GM10266 (cell line): ENCODE data around the gene ARL14EP.

ENCODE experiments used
- DNase-seq: peaks from one replicate; pipeline ENCODE4 v3.0.0; 2012; ENCODE audit errors: extremely low spot score
- CTCF ChIP-seq: IDR thresholded peaks from 2 replicates; pipeline ENCODE4 v1.5.1; 2012; ENCODE audit warnings: mild to moderate bottlenecking, low read depth; ENCODE audit not compliant: control insufficient read depth, insufficient read depth; ENCODE audit errors: missing control alignments

The ARL14EP gene

GRCh38 chr11:30377347-30377746 lies 54.4 kb downstream of the ARL14EP start:
- no peak for TF ChIP-seq CTCF
- DNase-seq: no peak

- no peak for DNase-seq
- no peak for TF ChIP-seq CTCF
Observed at GRCh38 chr11:30380846-30381245, 57.9 kb downstream of the ARL14EP start.

- TF ChIP-seq CTCF: no peak
- no peak for DNase-seq
Observed at GRCh38 chr11:30381879-30382278, 59.0 kb downstream of the ARL14EP start.
